Epithelial cell of esophagus (primary cell): ENCODE measurements around the gene CBR1.

Source experiments
- DNase-seq: peaks from one replicate; pipeline ENCODE4 v3.0.0; 2010; ENCODE audit warnings: low read depth
- H3K4me3 ChIP-seq: 2 replicates; pipeline ENCODE4 v1.5.1; 2011; ENCODE audit warnings: mild to moderate bottlenecking, low read length, control low read depth
- TF ChIP-seq, protein P1 (sequence below): IDR thresholded peaks from 2 replicates; pipeline ENCODE4 v1.5.1; 2011; ENCODE audit warnings: low read depth, mild to moderate bottlenecking, low read length, control low read depth, inconsistent platforms; ENCODE audit not compliant: insufficient read depth; ENCODE audit errors: missing control alignments

Gene CBR1

DNA sequence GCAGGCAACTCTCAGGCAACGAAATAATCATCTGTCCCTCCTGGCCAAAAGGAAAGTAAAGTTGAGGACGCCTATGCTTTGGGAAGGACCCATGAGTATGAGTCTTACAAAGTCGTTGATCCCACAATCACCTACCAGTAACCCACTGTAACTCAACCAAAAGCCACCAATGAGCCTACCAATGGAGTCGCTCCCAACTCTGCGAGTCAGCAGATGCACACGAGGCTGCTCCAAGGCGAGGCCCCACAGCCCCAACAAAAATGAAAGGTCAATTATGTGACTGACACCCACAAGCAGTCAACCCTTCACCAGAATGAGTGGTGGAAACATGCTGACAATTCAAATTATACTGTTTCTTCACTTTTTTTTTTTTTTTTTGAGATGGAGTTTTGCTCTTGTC, 21.5 kb upstream of the CBR1 start:
- no peak for DNase-seq
- H3K4me3 ChIP-seq: no peak overlapping the region
- TF ChIP-seq, protein P1, sequence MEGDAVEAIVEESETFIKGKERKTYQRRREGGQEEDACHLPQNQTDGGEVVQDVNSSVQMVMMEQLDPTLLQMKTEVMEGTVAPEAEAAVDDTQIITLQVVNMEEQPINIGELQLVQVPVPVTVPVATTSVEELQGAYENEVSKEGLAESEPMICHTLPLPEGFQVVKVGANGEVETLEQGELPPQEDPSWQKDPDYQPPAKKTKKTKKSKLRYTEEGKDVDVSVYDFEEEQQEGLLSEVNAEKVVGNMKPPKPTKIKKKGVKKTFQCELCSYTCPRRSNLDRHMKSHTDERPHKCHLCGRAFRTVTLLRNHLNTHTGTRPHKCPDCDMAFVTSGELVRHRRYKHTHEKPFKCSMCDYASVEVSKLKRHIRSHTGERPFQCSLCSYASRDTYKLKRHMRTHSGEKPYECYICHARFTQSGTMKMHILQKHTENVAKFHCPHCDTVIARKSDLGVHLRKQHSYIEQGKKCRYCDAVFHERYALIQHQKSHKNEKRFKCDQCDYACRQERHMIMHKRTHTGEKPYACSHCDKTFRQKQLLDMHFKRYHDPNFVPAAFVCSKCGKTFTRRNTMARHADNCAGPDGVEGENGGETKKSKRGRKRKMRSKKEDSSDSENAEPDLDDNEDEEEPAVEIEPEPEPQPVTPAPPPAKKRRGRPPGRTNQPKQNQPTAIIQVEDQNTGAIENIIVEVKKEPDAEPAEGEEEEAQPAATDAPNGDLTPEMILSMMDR: no peak

DNA sequence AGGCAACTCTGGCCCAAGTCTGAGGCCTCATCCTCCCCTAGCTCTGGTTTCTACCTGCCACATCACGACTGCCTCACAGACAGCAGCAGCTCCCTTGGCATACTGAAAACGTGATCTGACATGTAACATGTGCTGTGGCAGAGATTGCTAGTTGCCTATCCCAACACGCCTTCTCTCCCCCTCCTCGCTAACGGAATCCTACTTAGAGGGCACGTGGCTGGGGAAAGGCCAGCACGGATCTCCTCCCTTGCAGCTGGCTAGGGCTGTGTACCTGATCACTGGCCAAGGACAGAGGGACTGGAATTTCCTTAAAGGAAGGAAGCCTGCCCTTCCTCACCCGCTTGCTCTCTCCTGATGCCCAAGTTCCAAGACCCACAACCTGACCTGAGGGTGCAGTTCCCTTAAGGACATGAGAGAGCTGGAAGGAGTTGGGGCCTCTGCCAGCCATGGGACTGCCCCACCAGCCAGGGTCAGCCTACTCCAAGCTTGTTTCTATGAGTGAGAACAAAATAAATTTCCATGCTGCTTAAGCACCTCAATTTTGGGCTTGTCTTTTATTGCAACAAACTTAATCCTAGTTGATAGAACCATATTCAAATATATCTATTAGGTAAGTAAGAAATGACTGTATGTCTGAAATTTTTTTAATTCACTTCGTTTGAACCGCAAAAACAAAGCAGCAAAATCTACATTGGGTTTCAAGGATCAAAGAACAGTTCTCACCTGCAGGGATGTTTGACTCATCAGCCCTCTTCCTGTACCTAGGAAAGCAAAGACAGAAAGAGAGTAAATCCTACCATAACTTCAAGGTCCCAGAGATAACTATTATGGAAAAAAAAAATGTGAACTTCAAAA, 16.7 kb upstream of the CBR1 start:
- TF ChIP-seq, protein P1: no peak
- no peak overlapping the region for H3K4me3 ChIP-seq
- peak; percentile 70 for DNase-seq

DNA sequence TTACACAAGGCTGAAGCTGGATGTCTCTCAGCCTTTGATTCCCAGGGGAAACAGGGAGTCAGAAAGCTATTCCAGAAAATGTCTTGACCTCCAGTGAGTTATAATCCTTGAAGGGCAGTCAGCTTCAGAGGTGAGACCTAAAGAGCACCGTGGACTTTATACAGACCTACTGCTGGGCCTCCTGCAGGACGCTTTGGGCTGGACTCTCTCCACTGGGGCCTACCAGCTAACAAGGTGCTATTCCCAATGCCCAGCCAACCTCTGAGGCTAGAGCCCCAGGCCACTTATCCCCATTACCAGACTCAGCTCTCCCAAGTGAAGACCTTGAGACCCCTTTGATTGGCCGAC, 16.1 kb upstream of the CBR1 start:
- TF ChIP-seq, protein P1: no peak
- DNase-seq: no peak
- no peak overlapping the region for H3K4me3 ChIP-seq

DNA sequence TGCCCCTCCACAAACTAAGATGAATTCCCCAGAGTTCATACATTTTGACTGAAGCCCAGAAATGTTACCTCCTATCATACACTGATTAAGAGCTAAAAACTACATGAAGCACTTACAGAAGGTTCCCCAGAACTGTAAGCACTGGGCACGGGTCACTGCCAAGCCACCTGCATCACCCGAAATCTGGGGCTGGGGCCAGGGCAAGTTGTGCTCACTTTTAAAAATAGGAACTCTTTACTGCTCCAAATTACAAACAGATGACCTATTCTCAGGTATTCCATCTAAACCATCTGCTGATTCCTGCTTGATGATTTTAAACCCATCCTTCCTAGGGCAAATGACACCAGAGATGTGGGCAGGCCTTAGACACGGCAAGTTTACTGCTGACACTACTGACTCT, 14.3 kb upstream of the CBR1 start:
- no peak for DNase-seq
- TF ChIP-seq, protein P1: no peak
- no peak overlapping the region for H3K4me3 ChIP-seq

DNA sequence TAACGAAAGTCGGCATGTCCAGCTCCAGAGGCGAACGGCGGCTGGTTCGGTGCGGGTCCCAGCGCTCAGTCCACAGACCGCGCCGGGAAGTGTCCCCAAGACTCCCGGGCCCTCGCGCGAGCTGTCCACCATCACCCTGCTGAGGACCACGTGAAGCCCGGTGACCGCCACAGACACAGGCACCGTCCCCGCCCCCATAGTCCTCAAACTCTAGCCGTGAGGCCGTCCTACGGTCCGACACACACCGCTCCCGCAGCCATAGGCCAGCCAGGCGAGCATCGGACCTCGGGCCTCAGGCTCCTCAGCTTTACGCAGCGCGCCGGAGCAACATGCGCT, 10.0 kb upstream of the CBR1 start:
- no peak for DNase-seq
- H3K4me3 ChIP-seq: peak overlapping the region; percentile 94
- TF ChIP-seq, protein P1: no peak

DNA sequence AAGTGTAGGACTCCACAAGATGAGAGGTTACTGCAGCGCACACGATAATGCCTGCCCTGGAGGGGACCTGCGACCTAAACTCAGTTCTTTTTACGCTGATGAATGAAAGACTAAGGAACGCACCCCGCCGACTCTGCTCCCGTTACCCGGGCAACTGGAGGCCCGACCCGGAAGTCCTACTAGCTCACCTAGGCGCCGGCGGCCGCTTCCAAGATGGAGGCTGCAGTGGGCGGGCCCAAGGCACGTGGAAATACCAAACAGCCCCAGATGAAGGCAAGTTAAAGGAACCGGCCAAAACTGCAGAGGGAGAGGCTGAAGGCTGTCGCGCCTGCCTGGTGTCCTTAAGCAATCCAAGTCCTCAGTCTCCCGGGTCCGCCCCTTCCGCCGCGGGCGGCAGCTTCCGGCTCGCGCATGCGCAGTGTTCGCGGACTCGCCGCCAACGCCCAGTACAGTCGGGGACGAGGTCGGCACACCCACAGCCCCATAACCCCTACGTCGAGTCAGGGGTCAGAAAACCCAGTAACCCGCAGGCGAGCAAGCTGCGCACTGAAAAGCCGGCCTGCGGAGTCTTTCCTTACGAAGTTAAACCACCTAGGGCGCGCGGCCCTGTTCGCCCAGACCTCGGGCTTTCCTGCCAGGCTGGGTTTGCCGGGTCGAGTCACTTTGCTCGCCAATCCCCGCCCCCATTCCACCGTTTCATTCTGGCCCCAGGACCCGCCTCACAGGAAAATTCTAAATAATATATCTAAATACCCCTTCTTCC, 9.5 kb upstream of the CBR1 start, which contains the start of gene SETD4:
SETD4 (minus strand) TSS at position 368 of the 763 bp plus-strand sequence. CDS start 1,638 bp downstream, outside the sequence.
- H3K4me3 ChIP-seq: peak within 1 kb of the TSS; percentile 94
- TF ChIP-seq, protein P1: no peak
- DNase-seq: peak; percentile 92
